ENCODE data around the gene INPP5B.
"Not testable (repeated sequence)": the region's sequence is repeated elsewhere in the genome, so short reads cannot be mapped to it uniquely, and the experiment has no call there.

Gene INPP5B

DNA sequence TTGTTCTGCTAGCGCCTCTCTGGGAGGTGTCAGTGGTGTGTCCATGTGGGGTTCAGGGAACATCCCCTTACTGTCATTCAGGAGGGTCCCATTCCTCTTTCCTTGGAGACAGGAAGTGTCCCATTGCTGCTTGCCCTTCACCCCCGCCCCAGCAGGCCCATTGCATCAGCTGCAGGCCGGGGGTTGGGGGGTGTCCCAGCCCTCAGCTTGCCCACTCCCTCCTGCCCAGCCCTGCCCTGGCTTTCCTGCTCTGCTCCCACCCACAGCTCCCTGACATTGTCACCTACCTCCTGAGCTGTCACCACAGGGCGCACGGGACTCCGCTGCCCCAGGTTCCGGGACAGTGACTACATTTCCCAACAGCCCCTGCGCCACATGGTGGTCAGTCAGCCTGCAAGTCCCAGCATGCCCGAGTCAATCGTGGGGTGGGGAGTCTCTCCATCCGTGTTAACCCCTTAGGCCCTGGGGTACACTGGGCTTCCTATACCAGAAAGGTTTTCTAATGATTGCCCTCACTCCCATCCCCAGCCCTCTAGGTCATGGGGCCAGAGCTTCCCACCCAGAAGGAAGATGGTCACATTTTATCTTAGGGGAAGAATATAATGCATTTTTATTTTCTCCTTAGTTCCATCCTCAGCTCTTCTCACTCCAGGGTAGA, at the start of gene INPP5B:
INPP5B (minus strand) TSS at position 351 of the 658 bp plus-strand sequence. CDS start 745 bp downstream, outside the sequence.
- DNase-seq: peak; percentile 53 to 66

GRCh38 chr1:37995751-37996345, 49.0 kb upstream of the INPP5B start:
- DNase-seq: no peak

GRCh38 chr1:37994886-37995566, 48.2 kb upstream of the INPP5B start:
- no peak for DNase-seq

GRCh38 chr1:37989361-37989930, 42.6 kb upstream of the INPP5B start:
- DNase-seq: no peak

DNA sequence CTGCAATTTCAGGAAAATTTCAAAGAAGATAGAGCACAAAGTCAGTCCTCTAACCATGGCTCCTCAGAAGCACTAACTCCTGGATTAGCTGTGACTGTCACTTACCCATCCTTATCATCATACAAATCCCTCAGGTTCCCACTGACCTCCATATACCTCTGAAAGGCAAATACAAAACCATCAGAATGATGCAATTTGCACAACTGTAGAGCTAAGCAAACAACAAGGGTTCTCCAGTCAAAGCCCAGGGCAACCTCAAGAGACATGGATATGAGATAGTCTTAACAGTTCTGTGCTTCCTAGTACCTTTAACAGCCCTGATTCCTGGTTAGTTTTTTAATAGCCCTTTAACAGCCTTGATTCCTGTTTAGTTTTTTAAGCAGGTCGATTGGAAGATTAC, 40.8 kb upstream of the INPP5B start:
- no peak for DNase-seq

DNA sequence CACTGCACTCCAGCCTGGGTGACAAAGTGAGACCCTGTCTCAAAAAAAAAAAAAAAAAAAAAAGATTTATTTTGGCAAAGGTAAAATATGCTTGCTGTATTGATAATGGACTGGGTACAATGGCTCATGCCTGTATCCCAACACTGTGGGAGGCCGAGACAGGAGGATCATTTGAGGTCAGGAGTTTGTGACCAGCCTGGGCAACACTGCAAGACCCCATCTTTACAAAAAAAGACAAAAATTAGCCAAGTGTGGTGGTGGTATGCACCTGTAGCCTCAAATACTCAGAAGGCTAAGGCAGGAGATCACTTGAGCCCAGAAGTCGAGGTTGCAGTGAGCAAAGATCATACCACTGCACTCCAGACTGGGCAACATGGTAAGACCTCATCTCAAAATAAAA, 36.7 kb upstream of the INPP5B start:
- DNase-seq: no peak

GRCh38 chr1:37978541-37978940, 31.7 kb upstream of the INPP5B start:
- no peak for DNase-seq

GRCh38 chr1:37975083-37975482, 28.2 kb upstream of the INPP5B start:
- DNase-seq: not testable (repeated sequence)

- no peak for DNase-seq
These were observed 27.7 kb upstream of the INPP5B start for GRCh38 chr1:37974567-37974966.

- not testable (repeated sequence) for DNase-seq
These were observed 26.8 kb upstream of the INPP5B start for GRCh38 chr1:37973684-37974083.

DNA sequence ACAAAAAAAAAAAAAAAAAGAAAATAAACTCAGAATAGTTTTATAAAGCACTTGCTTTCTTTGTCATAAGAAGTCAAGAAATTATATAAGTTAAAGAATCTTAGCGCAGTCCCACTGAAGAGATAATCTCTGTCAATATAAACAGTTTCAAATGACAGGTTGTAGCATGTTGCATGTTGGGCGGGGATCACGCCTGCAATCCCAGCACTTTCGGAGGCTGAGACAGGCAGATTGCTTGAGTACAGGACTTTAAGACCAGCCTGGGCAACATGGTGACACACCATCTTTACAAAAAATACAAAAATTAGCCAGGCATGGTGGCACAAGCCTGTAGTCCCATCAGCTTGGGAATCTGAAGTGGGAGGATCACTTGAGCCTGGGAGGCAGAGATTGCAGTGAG, 18.4 kb upstream of the INPP5B start:
- no peak for DNase-seq

DNA sequence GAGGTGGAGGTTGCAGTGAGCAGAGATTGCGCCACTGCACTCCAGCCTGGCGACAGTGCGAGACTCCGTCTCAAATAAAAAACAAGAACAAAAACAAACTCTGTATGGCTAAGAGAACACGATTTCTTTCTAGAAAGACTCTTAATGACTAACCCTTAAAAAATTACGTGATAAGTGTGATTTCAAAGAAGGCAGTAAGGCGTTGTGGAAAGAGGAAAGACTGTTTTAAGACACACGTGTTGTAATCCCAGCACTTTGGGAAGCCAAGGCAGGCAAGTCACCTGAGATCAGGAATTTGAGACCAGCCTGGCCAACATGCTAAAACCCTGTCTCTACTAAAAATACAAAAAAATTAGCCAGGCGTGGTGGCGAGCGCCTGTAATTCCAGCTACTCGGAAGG, 17.3 kb upstream of the INPP5B start:
- not testable (repeated sequence) for DNase-seq

DNA sequence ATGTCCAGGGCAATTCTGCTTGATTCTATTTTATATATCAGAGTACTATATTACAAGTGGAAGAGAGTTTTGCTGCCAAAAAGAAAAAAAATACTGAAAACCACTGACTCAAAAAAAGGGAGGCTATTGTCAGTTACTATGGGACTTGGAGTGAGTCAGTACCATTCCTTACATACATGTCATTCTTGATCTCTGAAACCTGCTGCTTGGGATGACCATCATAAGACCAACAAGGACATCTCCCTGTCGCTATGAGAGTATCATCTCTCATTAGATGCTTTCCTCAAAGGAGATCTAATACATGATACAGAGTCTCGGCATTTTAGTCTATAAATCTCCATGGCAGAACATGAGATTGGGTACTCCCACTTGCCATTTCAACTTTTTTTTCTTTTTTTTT, 11.8 kb upstream of the INPP5B start:
- DNase-seq: no peak

DNA sequence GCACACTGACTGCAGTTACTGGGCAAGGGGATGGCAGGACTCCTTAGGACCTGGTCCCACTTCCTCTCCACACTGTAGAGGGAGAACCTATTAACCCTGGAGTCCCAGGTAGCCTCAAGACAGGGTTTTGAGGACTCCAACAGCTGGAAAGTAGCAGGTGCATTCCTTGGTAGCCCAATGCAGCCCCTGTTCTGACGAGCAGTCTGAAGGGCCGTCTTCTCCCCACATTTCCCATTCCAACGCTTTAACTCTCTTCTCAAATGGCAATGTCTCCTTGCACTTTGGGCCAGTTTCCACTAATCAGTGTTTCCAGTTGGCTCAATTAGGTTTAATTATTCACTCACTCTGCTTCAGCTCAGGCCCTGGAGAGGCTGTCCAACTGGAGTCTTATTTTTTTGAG, 8.8 kb upstream of the INPP5B start:
- DNase-seq: no peak

DNA sequence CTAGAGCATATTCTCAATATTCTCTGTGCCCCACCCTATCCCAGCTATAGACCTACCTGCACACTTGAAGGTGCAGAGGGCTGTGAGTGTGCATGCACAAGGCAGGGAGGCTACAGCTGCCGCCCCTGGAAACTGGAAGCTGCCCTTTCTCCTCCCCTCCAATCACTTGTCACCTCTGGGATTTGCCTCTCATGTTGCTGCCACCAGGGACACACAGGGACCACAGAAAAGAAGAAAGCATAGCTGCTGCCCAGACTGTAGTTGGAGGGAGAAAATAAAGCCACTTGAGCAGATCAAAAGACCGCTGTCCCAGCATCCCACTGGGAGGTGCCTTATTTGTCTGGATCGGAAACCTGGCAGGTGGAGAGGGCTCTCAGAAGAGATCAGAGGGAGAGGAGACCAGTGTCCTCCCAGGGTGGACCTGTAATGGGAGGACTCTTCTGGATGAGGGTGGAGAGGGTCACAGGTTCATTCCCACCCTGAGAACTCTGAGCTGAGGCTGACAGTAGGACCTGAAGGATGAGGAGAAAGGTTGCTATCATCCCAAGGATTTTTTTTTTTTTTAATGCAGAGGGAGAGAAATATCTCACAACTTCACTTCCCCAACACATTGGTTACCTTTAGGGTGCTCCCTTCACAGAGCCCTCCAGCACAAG, 7.6 kb upstream of the INPP5B start:
- peak in 1 of 2 experiments; percentile 16 for DNase-seq

DNA sequence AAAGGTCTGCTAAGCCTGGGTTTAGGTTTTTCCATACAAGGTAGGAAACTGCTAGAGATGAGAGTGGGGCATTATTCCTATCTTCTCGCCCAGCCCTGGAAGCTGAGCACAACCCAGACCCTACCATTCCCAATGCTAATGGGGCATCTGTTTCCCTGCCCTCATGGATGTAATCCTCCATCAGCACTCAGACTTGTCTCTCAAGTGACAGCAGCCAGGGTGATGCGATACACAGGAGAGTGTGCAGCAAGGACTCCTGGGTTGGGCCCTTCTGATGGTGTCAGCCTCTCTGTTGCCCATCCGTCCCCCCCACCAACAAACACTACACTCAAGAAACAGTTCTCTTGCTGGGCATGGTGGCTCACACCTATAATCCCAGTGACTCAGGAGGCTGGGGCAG, 5.9 kb upstream of the INPP5B start:
- no peak for DNase-seq

DNA sequence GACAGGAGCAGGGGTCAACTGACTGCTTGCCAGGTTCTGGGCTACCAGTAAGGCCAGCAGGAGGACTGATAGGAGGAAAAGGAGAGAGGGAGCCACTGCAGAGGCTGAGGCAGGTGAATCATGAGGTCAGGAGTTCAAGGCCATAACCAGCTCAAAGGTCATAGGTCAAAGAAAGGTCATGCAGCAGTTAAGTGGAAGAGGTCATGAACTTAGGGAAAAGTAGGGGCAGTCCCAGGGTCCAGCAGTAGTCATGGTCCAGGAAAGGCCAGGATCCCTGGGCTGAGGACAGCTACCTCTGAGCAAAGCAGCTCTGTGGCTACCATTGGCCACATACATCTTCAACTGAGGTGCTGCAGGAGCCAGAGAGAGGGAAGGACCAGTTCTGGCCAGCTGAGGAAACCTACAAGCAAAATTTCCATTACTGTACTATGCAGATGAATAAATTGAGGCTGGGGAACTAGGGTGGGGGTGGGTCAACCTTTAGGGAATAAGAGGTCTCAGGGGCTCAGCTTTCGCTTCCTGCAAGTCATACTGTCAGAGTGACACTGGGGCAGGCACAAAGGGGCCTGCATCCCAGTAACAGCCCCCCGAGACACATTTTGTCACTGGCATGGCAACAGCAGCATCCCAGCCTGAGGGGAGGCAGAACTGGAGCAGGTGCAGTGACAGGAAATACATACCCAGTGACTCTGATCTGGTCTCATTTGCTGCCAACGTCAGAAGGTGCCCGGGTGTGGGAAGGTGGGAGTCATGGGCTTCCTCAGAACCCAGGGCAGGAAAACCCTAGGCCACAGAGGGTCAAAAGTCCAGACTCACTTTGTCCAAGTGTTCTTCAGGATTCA, 5.2 kb upstream of the INPP5B start:
- no peak for DNase-seq

DNA sequence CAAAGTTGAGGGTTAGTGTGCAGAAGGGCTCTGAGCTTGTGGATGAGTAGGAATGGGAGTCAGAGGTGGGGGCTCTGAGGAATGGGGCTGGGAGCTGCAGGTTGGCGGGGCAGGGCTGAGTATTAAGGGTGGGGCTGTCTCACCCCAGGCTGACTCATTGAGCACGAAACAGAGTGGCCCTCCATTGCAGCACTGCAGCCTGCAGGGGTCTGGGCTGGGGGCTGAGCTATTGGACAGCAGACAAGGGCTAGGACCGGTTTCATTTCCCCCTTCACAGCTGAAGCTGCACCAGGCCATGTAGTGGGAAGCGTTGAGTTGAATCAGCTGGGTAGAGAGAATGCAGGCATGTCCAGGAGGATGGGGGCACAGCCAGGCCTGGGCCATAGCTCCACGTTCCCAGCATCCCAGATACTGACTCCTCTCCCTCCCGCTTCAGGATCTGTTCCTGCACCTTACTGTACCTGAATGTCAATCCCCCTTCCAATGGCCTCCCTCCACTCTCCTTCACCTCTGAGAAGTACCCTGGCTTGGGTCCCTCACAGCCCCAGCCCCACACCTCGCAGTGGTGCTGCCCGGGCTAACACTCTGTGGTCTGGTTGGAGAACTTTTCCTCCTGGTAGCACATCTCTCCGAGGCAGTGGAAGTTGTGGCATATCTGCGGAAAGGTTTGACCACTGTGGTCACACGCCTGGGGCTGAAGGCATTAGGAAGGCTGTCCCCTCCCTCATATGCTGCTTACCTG, 4.4 kb upstream of the INPP5B start:
- DNase-seq: no peak

DNA sequence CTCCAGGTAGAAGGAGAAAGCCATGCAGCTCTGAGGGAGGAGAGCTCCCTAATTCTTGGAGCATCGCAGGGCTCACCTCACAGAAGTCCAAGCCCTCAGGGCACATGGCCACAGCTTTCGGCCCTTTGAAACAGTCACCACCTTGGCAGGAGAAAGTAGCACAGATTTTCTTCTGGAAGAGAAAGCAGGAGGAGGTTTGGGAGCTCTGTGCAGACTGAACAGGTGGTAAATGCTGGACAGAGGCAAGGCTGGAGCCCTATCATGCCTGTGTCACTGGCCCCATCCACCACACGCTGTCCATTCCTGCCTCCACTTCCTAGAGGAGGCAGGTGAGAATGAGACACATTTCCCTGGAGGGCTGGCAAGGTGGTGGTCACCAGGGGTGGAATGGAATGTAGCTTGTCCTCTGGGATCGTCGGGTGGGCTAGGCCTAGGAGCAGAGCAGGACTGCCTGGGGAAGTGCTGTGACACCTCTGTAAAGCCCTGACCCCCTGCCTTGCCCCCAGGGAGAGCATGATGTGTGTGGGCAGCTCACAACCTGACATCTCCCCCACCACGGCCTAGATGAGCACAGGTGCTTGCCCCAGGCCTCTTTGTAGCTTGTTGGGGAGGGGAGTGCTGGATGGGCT, 2.8 kb upstream of the INPP5B start:
- DNase-seq: no peak

GRCh38 chr1:37948841-37949240, 2.0 kb upstream of the INPP5B start:
- DNase-seq: no peak

- DNase-seq: no peak
These were observed 1.3 kb upstream of the INPP5B start for GRCh38 chr1:37948166-37948565.
